ENCODE measurements around the gene AKNA.

AKNA gene

GRCh38 chr9:114387680-114388356 is at the start of gene AKNA:
AKNA (minus strand) TSS chr9:114387982; CDS start chr9:114381333, 6,649 bp downstream.
- DNase-seq, result no peak

GRCh38 chr9:114437401-114437893 is 49.7 kb upstream of the AKNA start:
- DNase-seq, result no peak

- no peak for DNase-seq
Observed at GRCh38 chr9:114434878-114435311, 47.1 kb upstream of the AKNA start.

- DNase-seq, result no peak
Observed at GRCh38 chr9:114433720-114434255, 46.0 kb upstream of the AKNA start.

- no peak for DNase-seq
Observed at GRCh38 chr9:114433086-114433485, 45.3 kb upstream of the AKNA start.

- no peak for DNase-seq
Observed at GRCh38 chr9:114432323-114433067, 44.7 kb upstream of the AKNA start.

GRCh38 chr9:114431770-114432169 is 44.0 kb upstream of the AKNA start:
- DNase-seq, result no peak

GRCh38 chr9:114431003-114431402 is 43.2 kb upstream of the AKNA start:
- no peak for DNase-seq

GRCh38 chr9:114430457-114430856 is 42.7 kb upstream of the AKNA start:
- no peak for DNase-seq

- no peak for DNase-seq
Observed at GRCh38 chr9:114429488-114429887, 41.7 kb upstream of the AKNA start.

GRCh38 chr9:114428466-114428865 is 40.7 kb upstream of the AKNA start:
- no peak for DNase-seq

GRCh38 chr9:114427644-114428043 is 39.9 kb upstream of the AKNA start:
- no peak for DNase-seq

- no peak for DNase-seq
Observed at GRCh38 chr9:114426046-114426948, 38.5 kb upstream of the AKNA start.

- DNase-seq, result no peak
Observed at GRCh38 chr9:114425126-114425525, 37.3 kb upstream of the AKNA start.

- DNase-seq, result no peak
Observed at GRCh38 chr9:114424126-114424525, 36.3 kb upstream of the AKNA start.

GRCh38 chr9:114423181-114423580 is 35.4 kb upstream of the AKNA start:
- no peak for DNase-seq

- DNase-seq, result no peak
Observed at GRCh38 chr9:114421147-114421546, 33.4 kb upstream of the AKNA start.

- no peak for DNase-seq
Observed at GRCh38 chr9:114419796-114420195, 32.0 kb upstream of the AKNA start.

- no peak for DNase-seq
Observed at GRCh38 chr9:114418053-114418452, 30.3 kb upstream of the AKNA start.

- DNase-seq, result no peak
Observed at GRCh38 chr9:114417511-114417910, 29.7 kb upstream of the AKNA start.

GRCh38 chr9:114416906-114417305 is 29.1 kb upstream of the AKNA start:
- DNase-seq, result no peak

GRCh38 chr9:114416290-114416689 is 28.5 kb upstream of the AKNA start:
- no peak for DNase-seq

GRCh38 chr9:114414346-114414745 is 26.6 kb upstream of the AKNA start:
- DNase-seq, result no peak
